ENCODE data around the gene HDAC3. TPM values are rescaled to one million over a fixed set of nuclear protein-coding genes. Genes with fewer than 3 reads are reported as not detected.

The HDAC3 gene
- polyA plus RNA-seq, 3 donors, result 80.5 to 103 (median 82.3) TPM

DNA sequence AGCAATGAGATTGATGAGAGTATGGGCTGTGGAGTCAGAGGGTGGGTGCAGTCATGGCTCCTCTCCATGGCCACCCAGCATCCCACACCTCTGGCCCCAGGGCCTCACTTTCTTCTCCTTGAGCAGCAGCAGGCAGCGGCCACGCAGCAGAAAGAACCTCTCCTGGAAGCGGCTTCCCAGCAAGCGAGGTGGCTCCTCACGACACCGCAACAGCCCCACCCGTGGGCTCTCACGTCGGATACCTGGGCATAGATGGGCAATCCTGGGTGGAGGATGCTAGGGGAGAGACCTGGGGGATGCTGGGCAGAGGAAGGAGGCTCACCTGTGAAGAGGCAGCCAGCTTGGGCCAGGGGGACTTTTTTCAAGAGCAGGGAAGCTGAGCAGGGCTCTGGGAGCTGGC, 19.7 kb upstream of the HDAC3 start:
- H3K36me3 Mint-ChIP-seq, result peaks cover 70% of the 10 kb centered on the region in 2 donors
- TF ChIP-seq, protein P1, sequence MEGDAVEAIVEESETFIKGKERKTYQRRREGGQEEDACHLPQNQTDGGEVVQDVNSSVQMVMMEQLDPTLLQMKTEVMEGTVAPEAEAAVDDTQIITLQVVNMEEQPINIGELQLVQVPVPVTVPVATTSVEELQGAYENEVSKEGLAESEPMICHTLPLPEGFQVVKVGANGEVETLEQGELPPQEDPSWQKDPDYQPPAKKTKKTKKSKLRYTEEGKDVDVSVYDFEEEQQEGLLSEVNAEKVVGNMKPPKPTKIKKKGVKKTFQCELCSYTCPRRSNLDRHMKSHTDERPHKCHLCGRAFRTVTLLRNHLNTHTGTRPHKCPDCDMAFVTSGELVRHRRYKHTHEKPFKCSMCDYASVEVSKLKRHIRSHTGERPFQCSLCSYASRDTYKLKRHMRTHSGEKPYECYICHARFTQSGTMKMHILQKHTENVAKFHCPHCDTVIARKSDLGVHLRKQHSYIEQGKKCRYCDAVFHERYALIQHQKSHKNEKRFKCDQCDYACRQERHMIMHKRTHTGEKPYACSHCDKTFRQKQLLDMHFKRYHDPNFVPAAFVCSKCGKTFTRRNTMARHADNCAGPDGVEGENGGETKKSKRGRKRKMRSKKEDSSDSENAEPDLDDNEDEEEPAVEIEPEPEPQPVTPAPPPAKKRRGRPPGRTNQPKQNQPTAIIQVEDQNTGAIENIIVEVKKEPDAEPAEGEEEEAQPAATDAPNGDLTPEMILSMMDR (IDR thresholded peaks at IDR 0.05), result no peak
- peaks cover 7% of the 10 kb centered on the region for H3K4me1 Mint-ChIP-seq
- no peaks in the 10 kb centered on the region for H3K9me3 ChIP-seq (replicated peaks in 1 of 2; ENCODE audit: control insufficient read depth in 1 of 2, insufficient read depth in 1 of 2, low read length in 2 of 2)
- no peak overlapping the region for H3K27ac ChIP-seq (ENCODE audit: low read depth in 1 of 2, low read length in 2 of 2)
- peaks cover 4 to 5% of the 10 kb centered on the region in 2 donors for H3K4me1 ChIP-seq (ENCODE audit: control insufficient read depth in 1 of 2, insufficient read depth in 2 of 2, low read length in 2 of 2)
- peaks cover 0 to 4% (median 0%) of the 10 kb centered on the region in 7 donors for H3K9me3 Mint-ChIP-seq
- no peak overlapping the region for H3K4me3 ChIP-seq (replicated peaks in 1 of 3; ENCODE audit: low read depth in 2 of 3, low read length in 3 of 3)
- intact Hi-C loops (cut with micrococcal nuclease), result no loop called here
- no peak for DNase-seq
- H3K4me3 Mint-ChIP-seq, result no peak overlapping the region
- no peaks in the 10 kb centered on the region for H3K27me3 ChIP-seq (ENCODE audit: control insufficient read depth in 2 of 2, insufficient read depth in 2 of 2, low read length in 2 of 2)
- H4K20me1 ChIP-seq (ENCODE audit: insufficient read depth, low read length), result no peaks in the 10 kb centered on the region
- 100% methylated on average over 8 of the region's 9 CpGs for WGBS (ENCODE audit: insufficient coverage)
- peaks cover 48 to 67% of the 10 kb centered on the region in 2 donors for H3K36me3 ChIP-seq (replicated peaks in 1 of 2; ENCODE audit: control insufficient read depth in 1 of 2, insufficient read depth in 2 of 2, low read length in 2 of 2)
- H2AFZ ChIP-seq (ENCODE audit: insufficient read depth, low read depth, low read length, poor library complexity, severe bottlenecking), result no peak overlapping the region
- H3K27ac Mint-ChIP-seq, result no peak overlapping the region
- H3K9ac ChIP-seq (ENCODE audit: insufficient read depth, low read length, poor library complexity, severe bottlenecking), result no peak overlapping the region
- H3K79me2 ChIP-seq (ENCODE audit: insufficient read depth, low read length), result no peaks in the 10 kb centered on the region
- H3K4me2 ChIP-seq (replicated peaks; ENCODE audit: extremely low read depth, low read length, poor library complexity, severe bottlenecking), result no peak overlapping the region
- H3K27me3 Mint-ChIP-seq (ENCODE audit: low read depth in 3 of 3), result peaks cover 0 to 2% (median 0%) of the 10 kb centered on the region in 3 donors

DNA sequence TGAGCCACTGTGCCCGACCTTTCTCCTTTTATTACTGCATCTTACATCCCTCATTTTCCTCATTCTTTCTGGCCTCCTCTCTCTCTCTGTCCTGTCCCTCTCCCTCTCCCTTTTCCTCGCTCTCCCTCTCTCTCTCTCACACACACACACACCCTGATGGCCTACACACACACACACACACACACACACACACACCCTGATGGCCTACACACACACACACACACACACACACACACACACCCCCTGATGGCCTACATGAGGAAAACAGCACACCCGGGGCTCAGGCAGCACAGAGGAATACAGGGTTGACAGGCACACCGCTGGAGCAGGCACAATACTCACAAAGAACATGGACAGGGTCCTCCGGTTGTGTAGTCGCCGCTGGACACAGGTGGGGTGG, 18.4 kb upstream of the HDAC3 start:
- TF ChIP-seq, protein P1 (IDR thresholded peaks at IDR 0.05), result no peak
- H3K9me3 Mint-ChIP-seq, result peaks cover 0 to 2% (median 0%) of the 10 kb centered on the region in 7 donors
- DNase-seq, result no peak

More for the DNA sequence above, 18.4 kb upstream of the HDAC3 start:
- Histone ChIP-seq H3K9me3 (replicated peaks in 1 of 2; ENCODE audit: control insufficient read depth in 1 of 2, insufficient read depth in 1 of 2, low read length in 2 of 2) (no peaks in the 10 kb centered on the region), H3K4me2 (replicated peaks; ENCODE audit: extremely low read depth, low read length, poor library complexity, severe bottlenecking) (no peak overlapping the region), H3K4me1 (ENCODE audit: control insufficient read depth in 1 of 2, insufficient read depth in 2 of 2, low read length in 2 of 2) (peaks cover 13 to 16% of the 10 kb centered on the region in 2 donors), H3K27me3 (ENCODE audit: control insufficient read depth in 2 of 2, insufficient read depth in 2 of 2, low read length in 2 of 2) (no peaks in the 10 kb centered on the region), H3K36me3 (replicated peaks in 1 of 2; ENCODE audit: control insufficient read depth in 1 of 2, insufficient read depth in 2 of 2, low read length in 2 of 2) (peaks cover 44 to 63% of the 10 kb centered on the region in 2 donors), H4K20me1 (ENCODE audit: insufficient read depth, low read length) (no peaks in the 10 kb centered on the region), H3K9ac (ENCODE audit: insufficient read depth, low read length, poor library complexity, severe bottlenecking) (no peak overlapping the region), H2AFZ (ENCODE audit: insufficient read depth, low read depth, low read length, poor library complexity, severe bottlenecking) (no peak overlapping the region), H3K4me3 (replicated peaks in 1 of 3; ENCODE audit: low read depth in 2 of 3, low read length in 3 of 3) (no peak overlapping the region), H3K79me2 (ENCODE audit: insufficient read depth, low read length) (no peaks in the 10 kb centered on the region), H3K27ac (ENCODE audit: low read depth in 1 of 2, low read length in 2 of 2) (no peak overlapping the region)
- H3K27ac Mint-ChIP-seq, result peak overlapping the region in 2 of 7 donors; percentile 15 to 44
- peaks cover 18% of the 10 kb centered on the region for H3K4me1 Mint-ChIP-seq
- H3K27me3 Mint-ChIP-seq (ENCODE audit: low read depth in 3 of 3), result peaks cover 0 to 2% (median 2%) of the 10 kb centered on the region in 3 donors
- no peak overlapping the region for H3K4me3 Mint-ChIP-seq
- 93% methylated on average over 5 of the region's 7 CpGs for WGBS (ENCODE audit: insufficient coverage)
- intact Hi-C loops (cut with micrococcal nuclease), result no loop called here
- H3K36me3 Mint-ChIP-seq, result peaks cover 61 to 64% of the 10 kb centered on the region in 2 donors

Measured in CD14-positive monocyte (primary cell).